ENCODE data around the gene PINK1. TPM values are rescaled to one million over a fixed set of nuclear protein-coding genes. Genes with fewer than 3 reads are reported as not detected.

Gene PINK1
- total RNA-seq, 1 donor from 2014 or later, result 16.5 TPM

DNA sequence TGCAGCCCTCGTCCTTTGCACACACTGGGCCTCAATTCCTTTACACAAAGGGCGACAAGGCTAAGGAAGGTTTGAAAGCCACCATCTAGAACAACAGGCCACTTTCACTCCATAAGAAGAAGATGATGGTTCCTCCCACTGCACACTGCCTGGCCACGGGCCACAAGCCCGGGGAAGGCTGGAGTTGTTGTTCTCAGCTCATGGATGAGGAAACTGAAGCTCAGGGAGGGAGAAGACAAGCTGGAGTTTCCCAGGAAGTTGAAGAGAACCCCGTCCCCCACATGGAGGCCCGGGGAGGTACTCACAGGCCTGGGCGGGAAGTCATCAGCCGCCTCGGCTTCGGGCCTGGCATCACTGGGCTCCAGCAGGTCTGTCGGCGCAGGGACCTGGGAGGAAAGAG, 52.5 kb downstream of the PINK1 start:
- Mint-ChIP-seq H3K27me3 (ENCODE audit: low read depth) (no peaks in the 10 kb centered on the region), H3K36me3 (ENCODE audit: low read depth) (no peaks in the 10 kb centered on the region), H3K4me3 (no peak overlapping the region), H3K4me1 (no peaks in the 10 kb centered on the region), H3K27ac (ENCODE audit: unreplicated experiment) (peak overlapping the region; percentile 71), H3K9me3 (no peaks in the 10 kb centered on the region)
- no peak for TF ChIP-seq CTCF (conservative IDR thresholded peaks at IDR 0.05)
- DNase-seq (ENCODE audit: low read depth, low spot score), result no peak

DNA sequence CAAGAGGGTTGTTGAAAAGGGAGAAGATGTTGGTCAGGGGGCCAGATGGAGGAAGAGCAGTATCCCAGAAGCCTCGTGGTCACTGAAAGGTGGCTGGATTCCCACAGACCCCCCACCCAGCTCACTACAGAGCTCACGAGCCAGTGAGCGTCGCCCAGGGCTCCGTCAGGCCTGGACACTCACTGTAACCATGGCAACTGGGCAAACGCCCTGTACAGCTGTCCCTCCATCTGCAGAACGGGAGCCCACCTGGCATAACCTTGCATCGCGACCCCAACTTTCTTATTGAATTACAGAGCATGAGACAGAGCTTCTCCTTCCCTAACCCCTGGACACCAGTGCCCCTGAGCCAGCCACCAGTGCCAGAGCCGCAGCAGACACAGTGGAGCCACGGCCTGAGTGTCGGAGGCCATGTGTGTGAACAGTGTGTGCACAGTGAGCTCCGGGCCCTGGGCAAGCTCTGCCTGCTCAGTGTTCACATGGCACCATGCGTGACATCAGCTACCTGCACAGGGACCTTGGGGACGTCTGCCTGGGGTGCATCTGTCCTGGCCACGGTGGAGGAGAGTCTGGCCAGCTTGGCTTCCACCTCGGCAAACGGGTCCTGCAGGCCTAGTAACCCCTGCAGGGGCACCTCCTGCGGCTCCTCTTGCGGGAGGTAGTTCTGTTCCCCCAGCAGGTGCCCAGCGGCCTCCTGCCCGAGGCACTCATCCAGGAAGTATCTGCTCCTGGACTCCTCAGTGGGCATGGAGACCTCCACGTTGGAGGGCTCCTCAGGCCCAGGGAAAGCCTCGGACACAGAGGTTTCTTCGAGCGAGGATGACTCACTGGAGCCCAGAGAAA, 53.8 kb downstream of the PINK1 start:
- no peak overlapping the region for H3K4me3 Mint-ChIP-seq
- no peak for DNase-seq (ENCODE audit: low read depth, low spot score)
- no peaks in the 10 kb centered on the region for H3K36me3 Mint-ChIP-seq (ENCODE audit: low read depth)
- no peaks in the 10 kb centered on the region for H3K9me3 Mint-ChIP-seq
- peak overlapping the region; percentile 67 for H3K27ac Mint-ChIP-seq (ENCODE audit: unreplicated experiment)
- H3K27me3 Mint-ChIP-seq (ENCODE audit: low read depth), result no peaks in the 10 kb centered on the region
- no peak for TF ChIP-seq CTCF (conservative IDR thresholded peaks at IDR 0.05)
- H3K4me1 Mint-ChIP-seq, result no peaks in the 10 kb centered on the region

GRCh38 chr1:20689645-20690056, 56.4 kb downstream of the PINK1 start:
- Mint-ChIP-seq H3K4me3 (no peak overlapping the region), H3K9me3 (no peaks in the 10 kb centered on the region), H3K27ac (ENCODE audit: unreplicated experiment) (no peak overlapping the region), H3K27me3 (ENCODE audit: low read depth) (no peaks in the 10 kb centered on the region), H3K36me3 (ENCODE audit: low read depth) (no peaks in the 10 kb centered on the region), H3K4me1 (no peaks in the 10 kb centered on the region)
- DNase-seq (ENCODE audit: low read depth, low spot score), result no peak
- no peak for TF ChIP-seq CTCF (conservative IDR thresholded peaks at IDR 0.05)

GRCh38 chr1:20691872-20692271, 58.6 kb downstream of the PINK1 start:
- Mint-ChIP-seq H3K27me3 (ENCODE audit: low read depth) (no peaks in the 10 kb centered on the region), H3K27ac (ENCODE audit: unreplicated experiment) (no peak overlapping the region), H3K36me3 (ENCODE audit: low read depth) (no peaks in the 10 kb centered on the region), H3K4me1 (peaks cover 7% of the 10 kb centered on the region), H3K9me3 (no peaks in the 10 kb centered on the region), H3K4me3 (no peak overlapping the region)
- DNase-seq (ENCODE audit: low read depth, low spot score), result no peak
- TF ChIP-seq CTCF (conservative IDR thresholded peaks at IDR 0.05), result no peak

DNA sequence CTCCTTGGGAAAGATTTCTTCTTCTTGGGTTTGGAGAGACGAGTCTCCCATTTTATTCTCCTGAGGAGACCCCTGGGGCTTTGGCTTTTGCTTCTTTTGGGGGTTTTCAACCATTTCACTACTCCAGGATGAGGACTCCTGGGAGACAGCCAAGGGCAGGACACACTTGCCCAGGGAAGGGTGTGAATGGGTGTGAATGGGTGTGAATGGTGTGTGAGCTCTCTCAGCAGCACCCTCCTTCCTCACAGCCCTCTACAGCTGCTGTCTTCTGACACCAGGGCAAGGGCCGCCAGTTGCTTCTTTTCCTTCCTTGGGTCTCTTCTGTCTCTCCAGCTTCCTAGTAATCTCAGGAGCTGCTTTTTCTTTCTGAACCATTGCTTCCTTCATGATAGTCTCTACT, 60.4 kb downstream of the PINK1 start:
- H3K36me3 Mint-ChIP-seq (ENCODE audit: low read depth), result no peaks in the 10 kb centered on the region
- H3K4me3 Mint-ChIP-seq, result no peak overlapping the region
- no peak for TF ChIP-seq CTCF (conservative IDR thresholded peaks at IDR 0.05)
- no peaks in the 10 kb centered on the region for H3K27me3 Mint-ChIP-seq (ENCODE audit: low read depth)
- H3K9me3 Mint-ChIP-seq, result no peaks in the 10 kb centered on the region
- H3K4me1 Mint-ChIP-seq, result peaks cover 12% of the 10 kb centered on the region
- no peak for DNase-seq (ENCODE audit: low read depth, low spot score)
- no peak overlapping the region for H3K27ac Mint-ChIP-seq (ENCODE audit: unreplicated experiment)
